Pancreas (tissue), 10 donors: Measurements from ENCODE around the gene ZNF575. TPM values are rescaled to one million over a fixed set of nuclear protein-coding genes. Genes with fewer than 3 reads are reported as not detected.

ENCODE experiments used
- ATAC-seq, 4 donors: fragments of 200-7000 bp; cut with Tn5 transposase; one replicate each; pipeline versions ENCODE4 v1.8.0 to v1.9.1; 2020; ENCODE audit warnings: mild to moderate bottlenecking in 4 of 4, moderate library complexity in 4 of 4
- DNase-seq, 6 donors: peaks; one replicate each; pipeline ENCODE4 v3.0.0-alpha.2; 2020
- FAIRE-seq: peaks from 2 replicates; lab custom pipeline; 2012; peaks lifted over from hg19 to GRCh38; lab: Jason Lieb, UNC
- H3K27ac ChIP-seq, 4 donors: fragments of 200-600 bp; sonication (generic); 1 replicate in 3 of 4; 2 replicates in 1 of 4; pipeline versions ENCODE4 v1.5.0 to v1.8.0; 2020
- H3K27me3 ChIP-seq, 4 donors: fragments of 200-600 bp; one replicate each; pipeline ENCODE4 v1.8.0; 2021
- H3K36me3 ChIP-seq, 3 donors: fragments of 200-600 bp; sonication (generic) in 1 of 3; one replicate each; pipeline versions ENCODE4 v1.5.0 to v1.8.0; 2020 to 2021
- H3K4me1 ChIP-seq, 3 donors: fragments of 200-600 bp; one replicate each; pipeline ENCODE4 v1.8.0; 2021
- H3K4me3 ChIP-seq, 4 donors: fragments of 200-600 bp; sonication (generic) in 2 of 4; one replicate each; pipeline versions ENCODE4 v1.5.0 to v1.8.0; 2020 to 2021
- H3K9me3 ChIP-seq, 4 donors: fragments of 200-600 bp; one replicate each; pipeline ENCODE4 v1.8.0; 2021
- WGBS, 2 donors: extraction: QIAGEN DNeasy Blood & Tissue Kit; methylation state at CpG; one replicate each; pipeline ENCODE4 v1.1.7; 2013; 5-methylcytosine and 5-hydroxymethylcytosine counted together
- intact Hi-C, 3 donors: fragments of 100-400 bp; cut with DNase I; formaldehyde crosslinking; loops; one replicate each; pipeline versions ENCODE4 v1.11.1 to v1.14.2; 2022
- polyA plus RNA-seq, 2 donors: library from polyadenylated mRNA; stranded (reverse); fragments of 200-250 nt; gene quantifications; one replicate each; pipeline ENCODE4 v1.2.3, GENCODE V29; 2013
- total RNA-seq, 6 donors: library from RNA; stranded (reverse); fragmentation: NEBNext Ultra II Directional in 4 of 6; extraction: Animal tissue kit (Norgen Biotek cat#: 25700) in 4 of 6; gene quantifications; one replicate each; pipeline versions ENCODE4 v1.2.1 to v1.2.4, GENCODE V29; 2021 to 2023
- TF ChIP-seq, protein P1 (sequence below), 4 donors: fragments of 200-600 bp; sonication (generic) in 3 of 4; IDR thresholded peaks; one replicate each; pipeline versions ENCODE4 v1.5.0 to v1.8.0; 2021; ENCODE audit warnings: antibody characterized with exemption in 4 of 4
- donor health status: healthy with polysubstance abuse.
- donor health status: DM: no; HTN: no; CAD: no; lungs with moderate emphysema.
- donor health status: DM: no; HTN: no; CAD: no.
- donor health status: control.
- donor health status: control.
- donor health status: Bipolar disorder and iron deficiency.
- donor health status: DM: yes; HTN: yes; CAD: no.
- donor health status: DM: no; HTN: no; CAD: no.
- donor health status: DM: no; HTN: no; CAD: no.
- donor health status: DM: yes; HTN: yes; CAD: no.

The ZNF575 gene
- total and polyA plus RNA-seq, 8 donors: 0.79 to 1.3 (median 1.2) TPM

DNA sequence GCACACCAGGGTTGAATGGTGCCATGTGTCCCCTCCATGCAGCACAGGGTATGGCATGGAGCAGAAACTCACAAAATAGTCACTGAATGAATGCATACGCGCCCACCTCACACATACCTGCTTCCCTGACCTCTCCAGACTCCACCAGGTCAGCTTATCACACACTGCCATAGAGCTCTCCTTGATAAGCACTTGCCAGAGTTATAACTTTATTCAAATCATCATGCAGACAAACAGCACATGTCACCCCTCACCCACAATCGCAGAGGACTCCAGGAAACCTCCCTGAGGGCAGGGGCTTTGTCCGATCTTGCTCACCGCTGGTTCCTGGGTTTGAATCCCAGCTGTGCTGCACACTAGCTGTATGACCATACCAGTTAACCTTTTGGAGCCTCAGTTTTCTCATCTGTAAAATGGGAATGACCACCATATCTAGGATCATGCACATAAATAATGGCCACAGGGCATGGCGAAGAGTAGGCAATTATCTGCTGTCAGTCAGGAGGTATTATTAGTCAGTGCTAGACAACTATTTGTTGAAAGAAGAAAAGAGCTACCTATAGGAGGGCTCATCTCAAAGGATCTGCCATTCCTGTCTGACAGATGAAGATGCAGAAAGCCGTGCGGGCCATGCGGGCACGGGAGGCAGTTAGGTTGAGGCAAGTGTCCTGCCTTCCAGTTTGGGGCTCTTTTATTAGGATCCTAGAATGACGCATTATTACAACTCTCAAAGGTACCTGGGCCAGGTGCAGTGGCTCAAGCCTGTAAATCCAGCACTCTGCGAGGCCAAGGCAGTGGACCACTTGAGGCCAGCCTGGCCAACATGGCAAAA lies 28.4 kb downstream of the ZNF575 start:
- Histone ChIP-seq H3K4me3 (no peak overlapping the region), H3K27me3 (no peaks in the 10 kb centered on the region), H3K9me3 (no peaks in the 10 kb centered on the region), H3K36me3 (no peaks in the 10 kb centered on the region), H3K27ac (no peak overlapping the region), H3K4me1 (no peaks in the 10 kb centered on the region)
- no peak for DNase-seq
- ATAC-seq: no peak
- intact Hi-C loops: no loop called here
- TF ChIP-seq, protein P1, sequence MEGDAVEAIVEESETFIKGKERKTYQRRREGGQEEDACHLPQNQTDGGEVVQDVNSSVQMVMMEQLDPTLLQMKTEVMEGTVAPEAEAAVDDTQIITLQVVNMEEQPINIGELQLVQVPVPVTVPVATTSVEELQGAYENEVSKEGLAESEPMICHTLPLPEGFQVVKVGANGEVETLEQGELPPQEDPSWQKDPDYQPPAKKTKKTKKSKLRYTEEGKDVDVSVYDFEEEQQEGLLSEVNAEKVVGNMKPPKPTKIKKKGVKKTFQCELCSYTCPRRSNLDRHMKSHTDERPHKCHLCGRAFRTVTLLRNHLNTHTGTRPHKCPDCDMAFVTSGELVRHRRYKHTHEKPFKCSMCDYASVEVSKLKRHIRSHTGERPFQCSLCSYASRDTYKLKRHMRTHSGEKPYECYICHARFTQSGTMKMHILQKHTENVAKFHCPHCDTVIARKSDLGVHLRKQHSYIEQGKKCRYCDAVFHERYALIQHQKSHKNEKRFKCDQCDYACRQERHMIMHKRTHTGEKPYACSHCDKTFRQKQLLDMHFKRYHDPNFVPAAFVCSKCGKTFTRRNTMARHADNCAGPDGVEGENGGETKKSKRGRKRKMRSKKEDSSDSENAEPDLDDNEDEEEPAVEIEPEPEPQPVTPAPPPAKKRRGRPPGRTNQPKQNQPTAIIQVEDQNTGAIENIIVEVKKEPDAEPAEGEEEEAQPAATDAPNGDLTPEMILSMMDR (IDR thresholded peaks at IDR 0.05): no peak
- WGBS, 2 donors: 91 to 92% methylated on average over 12 of the region's 12 CpGs
- FAIRE-seq: no peak

DNA sequence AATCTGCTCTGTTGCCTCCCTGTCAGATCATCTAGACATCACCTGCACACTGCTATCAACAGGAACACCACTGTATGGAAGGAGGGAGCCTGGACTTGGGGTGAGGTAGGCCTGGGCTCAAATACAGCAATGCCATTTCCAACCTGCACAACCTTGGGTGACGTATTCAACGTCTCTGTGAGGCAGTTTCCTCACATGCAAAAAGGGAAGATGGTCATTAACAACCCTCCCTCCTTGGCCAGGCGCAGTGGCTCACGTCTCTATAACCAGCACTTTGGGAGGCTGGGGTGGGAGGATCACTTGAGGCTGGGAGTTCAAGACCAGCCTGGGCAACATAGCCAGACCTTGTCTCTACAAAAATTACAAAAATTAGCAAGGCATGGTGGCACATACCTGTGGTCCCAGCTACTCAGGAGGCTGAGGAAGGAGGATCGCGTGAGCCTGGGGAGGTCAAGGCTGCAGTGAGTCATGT lies 29.3 kb downstream of the ZNF575 start:
- H3K4me1 ChIP-seq: no peaks in the 10 kb centered on the region
- no peaks in the 10 kb centered on the region for H3K27me3 ChIP-seq
- no peaks in the 10 kb centered on the region for H3K9me3 ChIP-seq
- DNase-seq (no peak), ATAC-seq (peak in 1 of 4 donors; percentile 6), FAIRE-seq (no peak)
- peak overlapping the region in 2 of 4 donors; percentile 11 to 42 for H3K27ac ChIP-seq
- H3K36me3 ChIP-seq: no peaks in the 10 kb centered on the region
- TF ChIP-seq, protein P1 (IDR thresholded peaks at IDR 0.05): no peak
- intact Hi-C loops: no loop called here
- no peak overlapping the region for H3K4me3 ChIP-seq
- WGBS, 2 donors: 93 to 96% methylated on average over 6 of the region's 6 CpGs

DNA sequence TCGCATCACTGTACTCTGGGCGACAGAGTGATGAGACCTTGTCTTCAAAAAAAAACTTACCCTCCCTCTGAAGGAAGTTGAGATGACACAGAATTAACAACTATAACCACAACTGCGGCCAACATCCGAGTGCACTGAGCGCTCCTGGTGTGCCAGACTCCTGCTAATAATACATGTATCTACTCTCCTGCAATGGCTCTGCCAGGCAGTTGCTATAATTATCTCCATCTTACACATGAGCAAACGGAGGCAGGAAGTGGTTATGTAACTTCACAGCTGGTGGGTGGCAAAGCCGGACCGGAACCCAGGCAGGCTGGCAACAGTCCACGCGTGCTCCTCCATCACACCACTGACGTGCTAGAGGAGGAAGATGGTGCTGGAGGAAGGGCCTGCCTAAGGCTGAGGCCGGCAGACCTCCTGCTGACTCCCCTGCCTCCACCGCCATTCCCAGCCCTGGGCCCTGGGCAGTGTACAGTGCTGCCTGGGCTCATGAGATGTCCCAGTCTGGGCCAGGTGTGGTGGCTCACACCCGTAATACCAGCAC lies 29.8 kb downstream of the ZNF575 start:
- no peaks in the 10 kb centered on the region for H3K27me3 ChIP-seq
- DNase-seq (peak in 3 of 6 donors; percentile 46 to 71 (median 66)), FAIRE-seq (no peak), ATAC-seq (peak in 3 of 4 donors; percentile 80 to 87 (median 86))
- H3K36me3 ChIP-seq: no peaks in the 10 kb centered on the region
- no peaks in the 10 kb centered on the region for H3K9me3 ChIP-seq
- H3K27ac ChIP-seq: peak overlapping the region in 2 of 4 donors; percentile 39 to 42
- TF ChIP-seq, protein P1 (IDR thresholded peaks at IDR 0.05): no peak
- intact Hi-C loops: no loop called here
- WGBS, 2 donors: 76 to 82% methylated on average over 14 of the region's 14 CpGs
- no peak overlapping the region for H3K4me3 ChIP-seq
- H3K4me1 ChIP-seq: no peaks in the 10 kb centered on the region

DNA sequence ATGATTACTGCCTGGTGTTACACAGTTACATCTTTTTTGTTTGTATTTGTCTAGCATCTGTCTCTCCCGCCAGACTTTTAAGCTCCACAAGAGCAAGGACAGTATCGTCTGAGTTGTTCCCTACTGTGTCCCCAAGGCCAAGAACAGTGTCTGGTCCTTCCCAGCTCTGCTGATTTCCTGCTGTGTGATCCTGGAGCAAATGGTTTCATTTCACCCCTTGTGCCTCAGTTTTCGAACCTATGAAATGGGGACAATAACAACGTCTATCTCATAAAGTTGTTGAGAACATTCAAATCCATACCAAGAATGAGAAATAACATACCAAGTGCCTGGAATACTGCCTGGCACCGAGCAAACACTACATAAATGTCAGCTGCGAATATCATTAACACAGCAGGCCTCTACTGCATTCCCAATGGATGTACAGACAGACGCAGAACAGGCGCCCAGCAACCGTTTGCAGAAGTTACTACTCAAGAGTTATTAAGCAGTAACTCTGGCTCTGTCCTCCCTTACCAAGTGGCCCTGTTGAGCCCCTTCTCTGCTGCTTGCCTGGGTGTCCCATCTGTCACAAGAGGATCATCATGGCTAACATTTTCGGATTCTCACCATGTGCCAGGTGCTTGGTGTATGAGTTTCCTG lies 30.9 kb downstream of the ZNF575 start:
- WGBS, 2 donors: 88 to 89% methylated on average over 10 of the region's 10 CpGs
- H3K36me3 ChIP-seq: no peaks in the 10 kb centered on the region
- ATAC-seq (no peak), FAIRE-seq (no peak), DNase-seq (no peak)
- TF ChIP-seq, protein P1 (IDR thresholded peaks at IDR 0.05): no peak
- no peak overlapping the region for H3K4me3 ChIP-seq
- H3K27ac ChIP-seq: no peak overlapping the region
- H3K9me3 ChIP-seq: no peaks in the 10 kb centered on the region
- intact Hi-C loops: no loop called here
- H3K27me3 ChIP-seq: no peaks in the 10 kb centered on the region
- no peaks in the 10 kb centered on the region for H3K4me1 ChIP-seq
